ENCODE data around the gene FBLN1. TPM values are rescaled to one million over a fixed set of nuclear protein-coding genes. Genes with fewer than 3 reads are reported as not detected.

FBLN1 gene
- total and polyA plus RNA-seq, 11 donors, result 22.4 to 239 (median 44.7) TPM

DNA sequence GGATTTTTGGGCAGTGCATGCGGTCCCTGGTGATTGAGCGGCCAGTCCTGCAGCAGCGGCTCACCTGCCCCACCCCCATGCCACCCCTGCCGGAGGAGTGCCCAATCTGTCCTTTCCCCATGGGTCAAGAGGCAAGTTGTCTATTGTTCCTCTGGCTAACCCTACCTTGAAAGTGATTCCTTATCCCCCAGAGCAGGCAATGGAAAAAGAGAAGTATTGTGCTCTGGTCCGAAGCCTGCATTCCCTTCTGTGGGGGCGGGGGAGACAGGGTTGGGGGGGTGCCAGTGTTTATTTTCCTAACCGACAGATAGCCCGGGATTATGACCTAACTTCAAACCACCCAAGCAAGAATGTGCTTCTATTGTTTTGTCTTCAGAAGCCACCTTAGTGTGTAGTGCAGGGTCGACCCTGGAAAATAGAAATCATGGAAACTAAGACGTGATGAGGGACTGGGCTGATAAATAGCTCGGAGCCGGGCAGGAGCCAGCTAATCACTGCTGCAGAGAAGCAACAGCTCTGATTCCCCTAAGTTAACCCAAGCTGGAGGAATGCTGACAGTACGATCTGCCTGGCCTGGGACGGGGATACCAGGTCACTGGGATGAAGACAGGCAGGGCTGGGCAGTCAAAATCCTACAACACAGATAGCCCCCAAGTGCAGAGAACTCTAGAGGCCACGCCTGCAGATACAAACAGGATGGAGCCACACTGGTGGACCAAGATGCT is 130.3 kb downstream of the FBLN1 start:
- intact Hi-C loops (cut with DNase I), result no loop called here
- ATAC-seq (peak in 3 of 4 donors; percentile 18 to 42 (median 29)), DNase-seq (no peak)
- TF ChIP-seq, protein P1, sequence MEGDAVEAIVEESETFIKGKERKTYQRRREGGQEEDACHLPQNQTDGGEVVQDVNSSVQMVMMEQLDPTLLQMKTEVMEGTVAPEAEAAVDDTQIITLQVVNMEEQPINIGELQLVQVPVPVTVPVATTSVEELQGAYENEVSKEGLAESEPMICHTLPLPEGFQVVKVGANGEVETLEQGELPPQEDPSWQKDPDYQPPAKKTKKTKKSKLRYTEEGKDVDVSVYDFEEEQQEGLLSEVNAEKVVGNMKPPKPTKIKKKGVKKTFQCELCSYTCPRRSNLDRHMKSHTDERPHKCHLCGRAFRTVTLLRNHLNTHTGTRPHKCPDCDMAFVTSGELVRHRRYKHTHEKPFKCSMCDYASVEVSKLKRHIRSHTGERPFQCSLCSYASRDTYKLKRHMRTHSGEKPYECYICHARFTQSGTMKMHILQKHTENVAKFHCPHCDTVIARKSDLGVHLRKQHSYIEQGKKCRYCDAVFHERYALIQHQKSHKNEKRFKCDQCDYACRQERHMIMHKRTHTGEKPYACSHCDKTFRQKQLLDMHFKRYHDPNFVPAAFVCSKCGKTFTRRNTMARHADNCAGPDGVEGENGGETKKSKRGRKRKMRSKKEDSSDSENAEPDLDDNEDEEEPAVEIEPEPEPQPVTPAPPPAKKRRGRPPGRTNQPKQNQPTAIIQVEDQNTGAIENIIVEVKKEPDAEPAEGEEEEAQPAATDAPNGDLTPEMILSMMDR (IDR thresholded peaks at IDR 0.05), result no peak
- no peak for TF ChIP-seq POLR2A (IDR thresholded peaks at IDR 0.05)
- Histone ChIP-seq H3K36me3 (no peaks in the 10 kb centered on the region), H3K27ac (no peak overlapping the region), H3K4me1 (peaks cover 0 to 4% (median 0%) of the 10 kb centered on the region in 12 donors), H3K9me3 (no peaks in the 10 kb centered on the region), H3K4me3 (peak overlapping the region in 4 of 12 donors; percentile 12 to 18 (median 16)), H3K27me3 (peaks cover 0 to 48% (median 0%) of the 10 kb centered on the region in 9 donors)
- WGBS, 4 donors, result 9 to 22% (median 14%) methylated on average over 14 to 15 of the region's 15 CpGs

DNA sequence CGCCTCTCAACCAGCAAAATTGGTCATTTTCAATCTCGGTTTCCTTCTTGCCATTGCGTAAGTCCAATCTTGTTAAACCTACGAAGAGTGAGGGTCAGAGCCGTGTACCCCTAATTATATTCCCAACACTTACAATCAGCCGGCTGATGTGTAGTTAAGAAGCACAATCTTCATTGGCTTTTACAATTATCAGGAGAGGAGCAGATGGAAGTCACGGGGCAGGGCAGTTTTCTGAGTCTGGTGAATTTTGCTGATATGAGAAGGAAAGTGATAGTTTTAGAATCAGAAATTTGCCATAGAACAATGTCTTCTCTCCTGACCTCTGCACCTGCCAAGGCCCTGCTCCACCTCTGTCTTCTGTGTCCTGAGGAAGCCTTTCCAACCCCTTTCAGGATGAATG is 134.0 kb downstream of the FBLN1 start:
- WGBS, 4 donors, result 83 to 92% (median 90%) methylated on average over 7 of the region's 7 CpGs
- Histone ChIP-seq H3K36me3 (no peaks in the 10 kb centered on the region), H3K27me3 (peaks cover 0 to 45% (median 4%) of the 10 kb centered on the region in 9 donors), H3K4me3 (no peak overlapping the region), H3K27ac (no peak overlapping the region), H3K9me3 (no peaks in the 10 kb centered on the region), H3K4me1 (peaks cover 0 to 14% (median 0%) of the 10 kb centered on the region in 12 donors)
- ATAC-seq (no peak), DNase-seq (no peak)
- no peak for TF ChIP-seq POLR2A (IDR thresholded peaks at IDR 0.05)
- TF ChIP-seq, protein P1 (IDR thresholded peaks at IDR 0.05), result no peak
- intact Hi-C loops (cut with DNase I), result no loop called here

DNA sequence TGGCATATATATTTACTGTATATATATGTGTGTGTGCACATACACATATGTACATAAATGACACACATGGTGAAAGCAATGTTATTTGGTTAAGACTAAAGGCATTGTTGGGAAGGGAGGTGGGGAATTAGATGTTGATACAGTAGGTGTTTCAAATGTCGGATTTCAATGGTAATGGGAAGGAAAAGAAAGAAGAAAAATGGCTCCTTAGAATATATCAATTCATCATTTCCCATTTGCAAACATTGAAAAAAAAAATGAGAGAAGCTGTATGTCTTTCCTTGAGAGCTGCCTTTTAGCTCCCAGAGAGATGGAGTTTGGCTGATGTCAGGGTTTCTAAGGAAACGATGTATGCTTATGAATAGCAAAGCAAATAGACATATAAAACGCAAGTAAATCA is 135.5 kb downstream of the FBLN1 start:
- no peak overlapping the region for H3K4me3 ChIP-seq
- peaks cover 0 to 38% (median 4%) of the 10 kb centered on the region in 9 donors for H3K27me3 ChIP-seq
- intact Hi-C loops (cut with DNase I), result no loop called here
- TF ChIP-seq, protein P1 (IDR thresholded peaks at IDR 0.05), result no peak
- no peak for TF ChIP-seq POLR2A (IDR thresholded peaks at IDR 0.05)
- DNase-seq (no peak), ATAC-seq (no peak)
- no peaks in the 10 kb centered on the region for H3K36me3 ChIP-seq
- no peak overlapping the region for H3K27ac ChIP-seq
- no peaks in the 10 kb centered on the region for H3K9me3 ChIP-seq
- WGBS, 4 donors, result 83 to 92% (median 89%) methylated on average over 3 of the region's 3 CpGs
- peaks cover 0 to 14% (median 0%) of the 10 kb centered on the region in 12 donors for H3K4me1 ChIP-seq

DNA sequence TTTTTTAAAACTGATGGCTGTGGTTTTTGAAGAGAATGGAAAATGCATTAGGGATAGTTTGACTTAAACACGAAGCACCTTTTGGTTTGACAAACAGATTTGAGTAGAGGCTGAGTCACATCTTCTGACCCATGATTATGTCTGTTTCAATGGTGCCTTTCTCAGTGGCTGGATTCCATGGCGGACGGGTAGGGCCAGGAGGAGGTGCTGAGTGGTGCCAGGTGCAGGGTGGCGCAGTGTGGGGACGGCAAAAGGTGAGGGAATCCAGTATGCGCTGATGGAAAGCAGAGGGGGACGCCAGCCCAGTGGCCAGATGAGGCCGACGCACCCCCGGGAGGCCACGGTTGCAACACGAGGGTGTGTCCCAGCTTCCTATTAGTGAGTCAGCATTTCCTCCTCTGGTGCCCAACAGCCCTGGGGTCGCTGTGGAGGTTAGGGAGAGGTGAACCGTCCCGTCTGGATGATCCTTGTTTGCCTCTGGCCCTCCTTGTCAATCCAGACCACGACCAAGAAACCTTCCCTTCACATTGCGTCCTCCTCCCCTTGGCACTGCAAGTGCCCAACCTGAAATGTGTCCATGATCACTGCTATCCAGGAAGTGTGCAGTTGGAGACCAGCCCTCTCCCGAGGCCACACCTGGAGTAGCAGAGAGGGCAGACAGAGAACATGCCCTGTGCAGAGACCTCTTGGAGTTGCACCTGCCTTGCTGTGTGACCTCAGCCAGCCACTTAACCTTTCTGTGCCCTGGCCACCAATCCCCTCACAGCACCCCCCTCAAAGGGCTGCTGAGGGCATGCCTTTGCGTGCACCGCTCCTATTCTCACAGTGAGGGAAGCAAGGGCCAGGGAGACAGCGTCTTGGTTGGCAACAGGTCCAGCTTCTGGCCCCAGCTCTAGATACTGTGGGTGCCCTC is 136.4 kb downstream of the FBLN1 start:
- intact Hi-C loops (cut with DNase I), result no loop called here
- H3K36me3 ChIP-seq, result no peaks in the 10 kb centered on the region
- no peaks in the 10 kb centered on the region for H3K9me3 ChIP-seq
- no peak overlapping the region for H3K27ac ChIP-seq
- ATAC-seq, result peak in 3 of 4 donors; percentile 59 to 74 (median 71)
- H3K27me3 ChIP-seq, result peaks cover 0 to 34% (median 4%) of the 10 kb centered on the region in 9 donors
- DNase-seq, result peak in 2 of 5 donors; percentile 41 to 51
- no peak for TF ChIP-seq POLR2A (IDR thresholded peaks at IDR 0.05)
- TF ChIP-seq, protein P1 (IDR thresholded peaks at IDR 0.05), result no peak
- H3K4me3 ChIP-seq, result no peak overlapping the region
- H3K4me1 ChIP-seq, result peaks cover 0 to 14% (median 0%) of the 10 kb centered on the region in 12 donors
- 56 to 62% (median 57%) methylated on average over 20 to 21 of the region's 21 CpGs for WGBS, 4 donors
